ENCODE results near the gene GALNT9. TPM values are rescaled to one million over a fixed set of nuclear protein-coding genes. Genes with fewer than 3 reads are reported as not detected.

GALNT9 gene
- total RNA-seq, 1 donor from 2014 or later = not detected

GRCh38 chr12:132275110-132275531 lies 54.3 kb downstream of the GALNT9 start:
- peaks cover 16% of the 10 kb centered on the region for H3K27me3 Mint-ChIP-seq (ENCODE audit: insufficient read depth, low read depth)
- Histone ChIP-seq H3K9ac (no peak overlapping the region), H3K36me3 (no peaks in the 10 kb centered on the region), H3K27me3 (peaks cover 13% of the 10 kb centered on the region), H4K20me1 (ENCODE audit: low read depth) (no peaks in the 10 kb centered on the region), H3K4me2 (peak overlapping the region; percentile 2), H3F3A (ENCODE audit: low read depth) (no peaks in the 10 kb centered on the region), H3K27ac (no peak overlapping the region), H3K4me1 (peaks cover 18% of the 10 kb centered on the region), H3K79me2 (ENCODE audit: low read depth) (no peaks in the 10 kb centered on the region), H3K4me3 (no peak overlapping the region), H3K9me3 (ENCODE audit: low read depth) (no peaks in the 10 kb centered on the region), H2AFZ (replicated peaks) (no peak overlapping the region)
- H3K27ac Mint-ChIP-seq = peak overlapping the region; percentile 94
- no peaks in the 10 kb centered on the region for H3K36me3 Mint-ChIP-seq
- H3K4me3 Mint-ChIP-seq = no peak overlapping the region
- no peaks in the 10 kb centered on the region for H3K9me3 Mint-ChIP-seq
- peaks cover 30% of the 10 kb centered on the region for H3K4me1 Mint-ChIP-seq
- peak; percentile 80 for DNase-seq (ENCODE audit: low spot score)
- no peak for TF ChIP-seq EZH2phosphoT487 (IDR thresholded peaks at IDR 0.05)
- no peak for TF ChIP-seq EZH2 (IDR thresholded peaks at IDR 0.05)
- no peak for TF ChIP-seq CTCF (IDR thresholded peaks at IDR 0.05)

DNA sequence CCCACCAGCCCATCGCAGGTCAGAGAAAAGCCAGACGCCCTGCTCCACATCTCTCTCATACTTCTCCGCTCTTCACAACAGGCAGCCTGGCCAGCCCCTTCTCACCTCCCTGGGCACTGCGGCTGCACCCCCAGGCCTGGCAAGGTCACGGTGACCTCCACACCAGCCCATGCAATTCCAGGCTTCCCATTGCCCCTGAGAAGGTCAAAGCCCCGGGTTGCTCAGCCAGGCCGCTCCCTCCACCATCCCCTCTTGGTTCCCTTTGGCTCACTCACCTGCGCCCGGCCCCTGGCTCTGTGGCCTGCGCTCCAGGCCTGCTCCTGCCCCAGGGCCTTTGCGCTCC lies 55.4 kb downstream of the GALNT9 start:
- Histone ChIP-seq H3F3A (ENCODE audit: low read depth) (no peaks in the 10 kb centered on the region), H3K4me1 (peaks cover 18% of the 10 kb centered on the region), H3K27ac (no peak overlapping the region), H3K36me3 (no peaks in the 10 kb centered on the region), H3K9ac (no peak overlapping the region), H3K9me3 (ENCODE audit: low read depth) (no peaks in the 10 kb centered on the region), H3K4me3 (no peak overlapping the region), H2AFZ (replicated peaks) (no peak overlapping the region), H4K20me1 (ENCODE audit: low read depth) (no peaks in the 10 kb centered on the region), H3K4me2 (no peak overlapping the region), H3K79me2 (ENCODE audit: low read depth) (no peaks in the 10 kb centered on the region), H3K27me3 (peaks cover 24% of the 10 kb centered on the region)
- no peak overlapping the region for H3K27ac Mint-ChIP-seq
- H3K27me3 Mint-ChIP-seq (ENCODE audit: insufficient read depth, low read depth) = peaks cover 18% of the 10 kb centered on the region
- no peaks in the 10 kb centered on the region for H3K36me3 Mint-ChIP-seq
- H3K9me3 Mint-ChIP-seq = no peaks in the 10 kb centered on the region
- no peak overlapping the region for H3K4me3 Mint-ChIP-seq
- H3K4me1 Mint-ChIP-seq = peaks cover 26% of the 10 kb centered on the region
- TF ChIP-seq EZH2phosphoT487 (IDR thresholded peaks at IDR 0.05) = no peak
- TF ChIP-seq EZH2 (IDR thresholded peaks at IDR 0.05) = no peak
- no peak for TF ChIP-seq CTCF (IDR thresholded peaks at IDR 0.05)
- no peak for DNase-seq (ENCODE audit: low spot score)

GRCh38 chr12:132272711-132273110 lies 56.7 kb downstream of the GALNT9 start:
- peaks cover 18% of the 10 kb centered on the region for H3K27me3 Mint-ChIP-seq (ENCODE audit: insufficient read depth, low read depth)
- TF ChIP-seq CTCF (IDR thresholded peaks at IDR 0.05) = no peak
- TF ChIP-seq EZH2phosphoT487 (IDR thresholded peaks at IDR 0.05) = no peak
- TF ChIP-seq EZH2 (IDR thresholded peaks at IDR 0.05) = no peak
- H3K4me1 ChIP-seq = peaks cover 15% of the 10 kb centered on the region

More at GRCh38 chr12:132272711-132273110, 56.7 kb downstream of the GALNT9 start:
- Mint-ChIP-seq H3K4me1 (peaks cover 24% of the 10 kb centered on the region), H3K9me3 (no peaks in the 10 kb centered on the region), H3K27ac (peak overlapping the region; percentile 63), H3K36me3 (no peaks in the 10 kb centered on the region), H3K4me3 (no peak overlapping the region)
- H2AFZ ChIP-seq (replicated peaks) = no peak overlapping the region
- no peak overlapping the region for H3K27ac ChIP-seq
- no peak overlapping the region for H3K4me2 ChIP-seq
- H3K79me2 ChIP-seq (ENCODE audit: low read depth) = no peaks in the 10 kb centered on the region
- H3K4me3 ChIP-seq = no peak overlapping the region
- peaks cover 8% of the 10 kb centered on the region for H3F3A ChIP-seq (ENCODE audit: low read depth)
- H4K20me1 ChIP-seq (ENCODE audit: low read depth) = no peaks in the 10 kb centered on the region
- DNase-seq (ENCODE audit: low spot score) = no peak
- H3K9me3 ChIP-seq (ENCODE audit: low read depth) = no peaks in the 10 kb centered on the region
- no peaks in the 10 kb centered on the region for H3K36me3 ChIP-seq
- H3K9ac ChIP-seq = no peak overlapping the region
- peaks cover 37% of the 10 kb centered on the region for H3K27me3 ChIP-seq
